Measurements from ENCODE around the gene ATOH8.

GRCh38 chr2:85812094-85812735 lies 58.4 kb downstream of the ATOH8 start:
- TF ChIP-seq POLR2AphosphoS5 (IDR thresholded peaks at IDR 0.05; ENCODE audit: borderline replicate concordance, low read depth, low read length) (no peak), EZH2 (IDR thresholded peaks at IDR 0.05) (no peak)

All from SK-N-MC (cell line).